Stimulated activated CD4-positive, alpha-beta T cell treated with anti-CD3 and anti-CD28 coated beads, Interleukin-1b, Interleukin-23, amount 100 ng/mL, for 4 hours (primary cell): ENCODE results near the gene DNM1.
"Not testable (repeated sequence)": the region's sequence is repeated elsewhere in the genome, so short reads cannot be mapped to it uniquely, and the experiment has no call there.

Source experiments
- DNase-seq, 2 donors: peaks; one replicate each; pipeline ENCODE4 v3.0.0-alpha.2; 2020; ENCODE audit warnings: low read depth in 2 of 2

DNM1 gene

DNA sequence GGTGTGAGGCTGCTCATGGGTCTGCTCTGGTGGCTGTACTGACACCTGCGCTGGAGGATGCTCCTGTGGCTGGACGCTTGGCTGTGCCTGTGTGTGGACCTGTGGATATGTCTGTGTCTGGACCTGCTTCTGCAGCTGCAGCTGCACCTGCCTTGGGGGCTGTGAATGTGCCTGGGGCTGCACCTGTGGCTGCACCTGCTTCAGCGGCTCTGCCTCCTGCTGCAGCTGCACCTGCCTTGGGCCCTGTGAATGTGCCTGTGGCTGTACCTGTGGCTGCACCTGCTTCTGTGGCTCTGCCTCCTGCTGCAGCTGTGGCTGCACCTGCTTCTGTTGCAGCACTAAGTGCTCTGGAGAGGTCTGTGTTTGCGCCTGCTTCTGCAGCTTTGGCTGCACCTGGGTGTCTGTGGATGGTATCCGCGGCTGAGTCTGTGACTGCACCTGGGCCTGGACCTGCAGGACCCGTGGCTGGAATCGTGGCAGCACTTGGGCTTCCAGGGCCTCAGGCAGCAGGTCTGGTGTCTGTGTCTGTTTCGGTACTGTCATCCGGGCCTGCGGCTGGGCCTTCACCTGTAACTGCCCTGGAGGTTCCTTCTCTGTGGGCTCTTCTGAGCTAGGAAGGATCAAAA is 24.3 kb upstream of the DNM1 start:
- no peak for DNase-seq

DNA sequence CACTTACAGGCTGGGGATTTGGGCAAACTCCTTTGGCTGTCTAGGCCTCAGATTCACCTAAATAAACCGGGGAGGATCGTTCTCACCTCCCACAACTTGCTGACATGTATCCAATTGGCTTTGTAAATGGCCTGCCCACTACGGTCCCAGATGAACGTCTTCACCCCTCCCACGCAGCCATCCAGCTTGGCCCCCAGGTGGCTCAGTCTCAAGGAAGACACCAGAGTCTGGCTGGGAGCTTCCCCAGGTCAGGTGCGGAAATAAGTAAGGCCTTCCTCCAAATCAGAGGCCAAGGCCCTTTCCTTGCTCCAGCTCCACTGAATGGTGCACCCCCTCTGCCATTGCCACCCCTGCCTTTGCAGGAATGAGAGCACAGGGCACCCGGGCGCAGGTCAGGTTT is 23.2 kb upstream of the DNM1 start:
- DNase-seq = no peak

DNA sequence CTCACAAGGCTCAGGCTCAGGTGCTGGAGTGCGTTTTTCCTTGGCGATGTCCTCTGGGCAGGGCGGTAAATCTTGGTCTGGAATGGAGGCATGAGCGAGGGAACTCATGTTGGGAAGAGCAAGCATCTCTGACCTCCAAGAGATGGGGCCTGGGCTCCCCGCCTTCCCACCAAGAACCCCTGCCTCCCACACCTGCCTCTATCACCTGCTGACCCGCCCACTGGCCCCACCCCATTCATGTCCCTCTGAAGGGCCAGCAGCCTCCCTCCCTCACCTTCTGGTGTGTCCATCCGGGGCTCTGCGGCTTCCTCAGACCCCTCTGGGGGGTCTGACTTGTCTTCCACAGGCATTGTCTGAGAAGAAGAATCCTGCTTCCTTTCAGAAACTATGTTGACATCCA is 22.7 kb upstream of the DNM1 start:
- DNase-seq = no peak

DNA sequence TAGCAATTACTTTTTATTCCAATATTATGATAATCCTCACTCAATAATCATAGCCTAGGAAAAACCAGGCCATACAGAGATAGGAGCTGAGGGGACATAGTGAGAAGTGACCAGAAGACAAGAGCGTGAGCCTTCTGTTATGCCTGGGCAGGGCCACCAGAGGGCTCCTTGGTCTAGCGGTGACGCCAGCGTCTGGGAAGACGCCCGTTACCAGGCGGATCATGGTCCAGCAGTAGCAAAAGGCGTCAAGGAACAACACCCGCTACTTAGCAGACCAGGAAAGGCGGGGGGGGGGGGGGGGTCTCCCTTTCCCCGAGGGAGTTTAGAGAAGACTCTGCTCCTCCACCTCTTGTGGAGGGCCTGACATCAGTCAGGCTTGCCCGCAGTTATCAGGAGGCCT is 21.7 kb upstream of the DNM1 start:
- not testable (repeated sequence) for DNase-seq

DNA sequence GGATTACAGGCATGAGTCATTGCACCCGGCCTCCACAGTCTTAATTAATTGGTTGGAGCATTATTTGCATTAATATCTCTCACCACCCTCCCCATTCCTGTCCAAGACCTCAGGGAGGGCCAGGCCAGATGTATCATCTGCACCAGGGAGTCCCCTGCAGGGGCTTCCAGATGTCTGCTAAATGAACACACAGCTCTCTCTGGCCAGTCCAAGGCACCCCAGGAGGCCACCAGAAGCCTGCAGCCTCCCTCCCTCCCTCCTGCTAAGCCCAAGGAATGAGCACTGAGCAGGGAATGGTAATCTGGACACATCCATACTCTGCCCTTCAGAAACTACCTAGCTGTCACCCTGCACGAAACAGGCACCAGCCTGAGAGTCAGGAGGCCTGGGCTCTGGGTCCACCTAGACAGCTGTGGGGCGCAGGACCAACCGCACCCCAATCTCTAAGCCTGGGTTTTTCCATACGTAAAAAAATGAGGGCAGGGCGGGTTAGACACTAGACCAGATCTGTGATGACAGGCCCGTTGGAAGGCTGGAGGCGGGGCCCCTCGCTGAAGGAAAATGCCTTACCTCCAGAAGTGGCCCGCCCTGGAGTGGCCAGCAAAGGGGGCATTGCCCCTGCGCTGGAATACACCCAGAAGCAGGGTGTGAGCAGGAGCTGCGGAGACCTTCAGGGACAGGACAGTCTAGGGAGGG is 20.1 kb upstream of the DNM1 start:
- no peak for DNase-seq

DNA sequence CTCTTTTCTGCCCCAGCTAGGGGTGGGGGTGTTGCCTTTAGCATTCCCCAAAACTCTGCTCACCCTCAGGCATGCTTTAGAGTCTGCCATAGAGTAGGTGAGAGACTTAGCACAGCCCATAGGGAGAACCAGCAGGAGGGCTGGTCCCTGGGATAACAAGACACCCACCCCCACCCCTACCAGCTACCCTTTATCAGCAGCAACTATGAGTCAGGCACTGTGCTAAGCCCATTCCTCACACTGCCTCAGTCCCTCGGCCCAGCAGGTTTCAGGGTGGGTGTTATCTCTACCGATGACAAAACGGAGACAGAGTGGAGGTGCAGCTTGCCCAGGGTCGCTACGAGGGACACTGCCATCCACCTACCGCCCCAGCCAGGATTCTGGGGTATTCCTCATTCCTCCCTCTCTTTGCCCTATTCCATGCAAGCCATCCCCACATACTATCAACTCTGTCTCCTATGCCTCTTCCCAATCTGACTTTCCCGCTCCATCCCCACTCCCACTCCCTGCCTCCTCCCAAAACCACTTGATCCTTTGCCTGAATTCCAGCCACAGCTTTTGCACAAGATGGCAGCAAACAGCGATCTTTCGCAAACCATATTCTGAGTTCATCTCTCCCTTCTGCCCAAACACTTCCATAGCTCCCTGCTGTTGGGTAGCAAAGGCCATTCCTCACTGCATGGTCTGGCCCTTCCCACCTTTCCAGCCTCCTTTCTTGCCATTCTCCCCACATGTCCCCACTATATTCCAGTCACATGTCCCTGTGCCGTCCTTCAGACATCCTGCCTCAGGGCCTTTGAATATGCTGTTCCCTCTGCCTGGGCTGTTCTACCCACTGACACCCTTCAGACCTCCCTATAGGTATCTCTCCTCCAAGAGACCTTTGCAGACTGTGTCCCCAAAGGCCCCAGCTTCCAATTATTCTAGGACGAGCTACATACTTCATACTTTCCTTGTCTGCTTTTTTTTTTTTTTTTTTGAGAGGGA is 16.9 kb upstream of the DNM1 start:
- DNase-seq = no peak

DNA sequence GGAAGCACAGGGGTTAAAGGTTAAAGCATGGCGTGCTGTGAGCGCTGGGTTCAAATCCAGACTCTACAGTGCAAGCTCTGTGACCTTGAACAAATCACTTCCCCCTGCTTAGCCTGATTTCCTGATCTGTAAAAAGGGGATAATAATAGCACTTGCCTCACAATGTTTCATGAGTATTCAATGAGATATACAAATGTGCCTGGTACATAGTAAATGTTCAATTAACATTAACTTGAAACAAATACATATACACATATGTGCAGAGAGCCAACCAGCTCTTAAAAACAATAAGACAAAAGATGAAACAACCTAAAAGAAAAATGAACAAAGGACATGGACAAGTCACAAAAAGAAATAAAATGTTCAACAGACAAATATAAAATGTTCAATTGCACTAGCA is 15.8 kb upstream of the DNM1 start:
- DNase-seq = no peak

DNA sequence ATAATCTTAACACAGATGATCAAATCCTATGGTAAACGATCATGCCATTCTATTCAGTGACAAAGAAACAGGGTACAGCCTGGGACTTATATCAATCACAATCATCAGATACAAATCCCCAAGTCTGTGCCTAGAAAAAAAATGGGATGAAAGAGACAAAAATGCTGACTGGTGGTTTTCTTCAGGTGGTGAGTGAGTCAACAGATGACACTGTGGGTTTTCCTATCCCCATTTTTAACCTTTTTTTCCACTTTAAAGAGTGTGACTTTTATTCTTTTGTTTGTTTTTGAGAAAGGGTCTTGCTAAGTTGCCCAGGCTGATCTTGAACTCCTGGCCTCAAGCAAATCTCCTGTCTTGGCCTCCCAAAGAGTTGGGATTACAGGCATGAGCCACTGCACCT is 15.0 kb upstream of the DNM1 start:
- no peak for DNase-seq

DNA sequence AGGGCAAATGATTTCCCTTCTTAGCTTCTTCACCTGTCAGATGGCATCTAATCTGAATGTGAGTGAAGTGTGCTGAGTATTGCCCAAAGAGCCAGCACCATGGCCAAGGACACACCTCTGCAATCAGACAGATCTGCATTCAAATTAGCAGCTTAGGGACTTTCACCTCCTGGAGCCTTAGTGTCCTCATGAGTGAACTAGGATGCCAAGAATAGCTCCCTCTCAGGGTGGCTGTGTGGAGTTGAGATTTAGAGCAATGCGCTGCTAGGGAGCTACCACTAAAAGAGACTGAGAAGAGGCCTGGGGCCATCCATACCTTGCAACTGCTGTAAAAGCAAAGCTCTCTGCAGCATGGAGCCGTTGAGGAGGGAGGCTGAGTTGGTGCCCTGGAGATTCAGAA is 13.2 kb upstream of the DNM1 start:
- no peak for DNase-seq

DNA sequence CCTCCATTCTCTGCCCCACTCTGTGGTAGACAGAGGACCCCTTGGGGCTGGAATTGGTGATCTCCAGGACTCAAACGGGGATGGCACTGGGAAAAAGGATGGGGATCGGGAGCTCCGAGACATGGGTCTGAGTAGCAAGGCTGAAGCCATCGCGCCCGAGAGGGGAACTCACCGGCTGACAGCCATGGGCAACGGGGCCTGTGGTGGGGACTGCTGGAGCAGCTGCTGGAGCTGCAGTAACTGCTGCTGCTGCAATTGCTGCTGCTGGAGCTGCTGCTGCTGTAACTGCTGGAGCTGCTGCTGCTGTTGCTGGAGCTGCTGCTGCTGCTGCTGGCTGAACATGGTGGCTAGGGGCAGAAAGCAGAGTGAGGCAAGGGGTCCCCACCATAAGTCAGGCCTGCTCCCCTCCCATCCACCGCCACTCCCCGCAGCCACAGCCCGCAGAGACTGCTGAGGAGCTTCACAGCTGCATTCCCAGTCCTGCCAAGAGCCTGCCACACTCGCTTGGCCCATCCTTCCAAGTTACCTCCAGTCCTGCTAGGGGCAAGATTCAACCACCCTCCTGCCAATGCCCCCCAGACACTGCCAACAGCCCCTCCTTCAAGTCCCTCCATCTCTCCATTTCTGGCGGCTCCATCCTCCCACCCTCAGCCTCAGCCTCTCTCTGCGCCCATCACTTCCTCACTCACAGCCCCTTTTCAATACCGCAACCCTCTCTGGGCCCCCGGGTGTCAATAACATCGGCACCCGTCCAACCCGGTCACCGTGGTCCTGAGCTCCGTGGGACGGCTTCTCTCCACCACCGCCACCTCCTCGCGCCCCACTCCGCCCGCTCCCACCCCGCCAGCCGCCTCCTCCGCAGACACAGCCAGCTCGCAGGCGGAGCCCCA is 12.4 kb upstream of the DNM1 start:
- DNase-seq = no peak

DNA sequence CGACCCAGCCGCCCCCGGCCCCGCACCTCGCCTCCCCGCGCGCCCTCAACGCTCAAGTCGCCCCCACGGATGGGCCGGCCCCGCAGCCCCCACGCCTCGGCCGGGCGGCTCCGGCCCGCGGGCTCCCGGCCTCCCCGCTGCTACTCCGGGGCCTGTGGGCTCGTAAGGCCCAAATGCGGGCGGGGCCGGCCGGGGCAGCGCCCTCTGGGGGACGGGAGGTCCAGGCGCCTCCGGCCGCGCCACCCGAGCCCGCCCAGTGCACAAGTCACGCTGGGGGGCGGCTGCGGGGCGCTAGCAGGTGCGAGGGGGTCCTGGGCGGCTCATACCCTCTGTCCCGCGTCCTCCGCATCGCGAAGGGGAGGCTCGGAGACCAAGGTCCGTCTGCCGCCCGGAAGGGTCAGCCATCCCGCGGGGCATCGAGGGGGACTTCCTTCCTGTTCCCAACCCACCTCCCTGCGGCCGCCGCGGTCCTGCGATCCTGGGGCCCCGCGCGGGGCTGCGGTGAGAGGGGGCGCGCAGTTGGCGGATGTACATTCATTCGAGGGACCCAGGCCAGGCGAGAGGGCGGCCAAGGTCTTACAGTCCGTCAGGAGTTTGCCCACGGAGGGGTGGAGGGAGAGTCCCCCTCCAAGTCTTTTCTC is 11.7 kb upstream of the DNM1 start, which contains the start of gene CIZ1:
Gene CIZ1 (minus strand): TSS at position 167 of the 641 bp plus-strand sequence. CDS start 715 bp downstream, outside the sequence.
- peak; percentile 63 to 72 for DNase-seq

DNA sequence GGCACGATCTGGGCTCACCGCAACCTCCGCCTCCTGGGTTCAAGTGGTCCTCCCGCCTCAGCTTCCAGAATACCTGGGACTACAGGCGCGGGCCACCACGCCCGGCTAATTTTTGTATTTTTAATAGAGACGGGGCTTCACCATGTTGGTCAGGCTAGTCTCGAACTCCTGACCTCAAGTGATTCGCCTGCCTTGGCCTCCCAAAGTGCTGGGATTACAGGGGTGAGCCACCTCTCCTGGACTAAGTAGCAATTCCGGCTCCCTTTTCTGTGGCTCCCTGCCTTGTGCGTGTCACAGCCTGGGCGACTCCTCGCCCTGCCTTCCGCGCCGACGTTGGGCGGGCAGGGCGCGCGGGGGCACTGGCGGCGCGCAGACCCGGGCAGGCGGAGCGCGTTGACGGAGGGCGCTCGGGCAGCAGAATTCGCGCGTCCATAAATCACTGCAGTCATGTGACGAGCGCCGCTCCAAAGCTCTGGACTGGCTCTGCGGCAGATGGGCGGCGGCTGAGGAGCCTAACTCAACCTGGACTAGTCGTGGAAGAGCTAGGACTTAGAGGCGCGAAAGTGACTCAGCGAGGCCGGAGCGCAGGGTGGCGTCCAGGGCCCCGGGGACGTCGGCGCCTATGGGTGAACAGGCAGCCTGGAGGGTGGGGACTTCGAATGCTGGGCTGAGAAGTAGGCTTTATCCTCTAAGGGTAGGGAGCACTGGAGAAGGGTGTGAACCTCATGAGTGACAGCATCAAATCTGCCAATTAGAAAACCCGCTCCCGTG is 10.4 kb upstream of the DNM1 start:
- DNase-seq = peak in 1 of 2 donors; percentile 39

DNA sequence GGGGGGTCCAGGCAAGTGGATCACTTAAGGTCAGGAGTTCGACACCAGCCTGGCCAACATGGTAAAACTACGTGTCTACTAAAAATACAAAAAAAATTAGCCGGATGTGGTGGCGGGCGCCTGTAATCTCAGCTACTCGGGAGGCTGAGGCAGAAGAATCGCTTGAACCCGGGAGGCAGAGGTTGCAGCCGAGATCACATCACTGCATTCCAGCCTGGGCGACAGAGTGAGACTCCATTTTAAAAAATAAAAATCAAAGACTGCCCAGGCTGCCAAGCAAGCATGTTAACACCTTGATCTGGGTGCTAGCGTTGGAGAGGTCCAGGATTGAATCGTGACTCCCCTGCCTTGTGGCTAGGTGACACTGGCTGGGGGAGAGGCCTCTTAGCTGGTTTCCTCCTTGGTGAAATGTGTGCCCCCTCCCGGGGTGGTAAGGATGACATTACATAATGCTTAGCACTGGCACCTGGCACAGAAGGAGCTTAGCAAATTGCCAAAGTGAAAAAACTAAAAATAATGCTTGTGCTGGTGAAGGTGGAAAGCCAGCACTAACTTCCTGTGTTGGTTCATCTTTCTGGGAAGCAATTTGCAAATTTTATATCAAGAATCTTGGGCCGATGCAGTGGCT is 9.6 kb upstream of the DNM1 start:
- DNase-seq = no peak

DNA sequence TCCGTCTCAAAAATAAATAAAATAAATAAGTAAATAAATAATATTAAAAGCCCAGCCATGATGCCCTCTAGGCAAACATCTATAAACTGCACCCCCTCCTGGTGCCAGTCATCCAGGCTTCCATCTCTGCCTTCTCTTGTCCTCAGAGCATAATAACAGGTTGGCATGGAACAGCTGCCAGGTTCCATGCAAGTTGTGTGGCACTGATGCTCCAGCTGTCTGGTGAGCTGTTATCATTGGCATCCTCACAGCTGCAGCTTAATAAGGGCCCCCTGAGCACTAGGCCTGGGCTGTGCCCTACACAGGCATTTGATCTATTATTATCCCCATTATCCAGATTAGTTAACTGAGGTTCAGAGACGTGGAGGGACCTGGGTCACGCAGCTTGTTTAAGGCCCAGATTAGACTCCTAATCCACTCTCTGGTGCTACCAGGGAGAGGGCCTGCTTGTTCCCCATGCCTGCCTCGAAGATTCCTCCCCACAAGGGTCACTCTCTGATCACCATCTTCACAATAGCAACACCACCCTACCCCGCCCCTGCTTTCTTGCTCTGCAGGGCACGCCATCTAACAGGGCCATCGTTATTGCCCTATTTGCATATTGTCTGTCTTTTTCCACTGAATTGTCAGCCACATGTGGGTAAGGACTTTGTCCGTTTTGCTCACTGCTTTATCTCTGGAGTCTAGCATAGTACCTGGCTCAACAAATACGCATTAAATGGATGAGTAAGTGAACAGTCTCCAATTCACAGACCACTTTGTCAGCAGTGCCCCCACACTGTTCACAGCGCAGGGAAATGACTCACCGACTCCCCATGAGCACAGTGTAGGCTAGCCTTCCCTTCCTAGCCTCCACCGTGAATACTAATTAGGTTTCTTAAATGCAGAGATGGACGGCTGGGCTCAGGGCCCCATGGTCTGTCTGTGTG is 1.5 kb upstream of the DNM1 start:
- DNase-seq = no peak

DNA sequence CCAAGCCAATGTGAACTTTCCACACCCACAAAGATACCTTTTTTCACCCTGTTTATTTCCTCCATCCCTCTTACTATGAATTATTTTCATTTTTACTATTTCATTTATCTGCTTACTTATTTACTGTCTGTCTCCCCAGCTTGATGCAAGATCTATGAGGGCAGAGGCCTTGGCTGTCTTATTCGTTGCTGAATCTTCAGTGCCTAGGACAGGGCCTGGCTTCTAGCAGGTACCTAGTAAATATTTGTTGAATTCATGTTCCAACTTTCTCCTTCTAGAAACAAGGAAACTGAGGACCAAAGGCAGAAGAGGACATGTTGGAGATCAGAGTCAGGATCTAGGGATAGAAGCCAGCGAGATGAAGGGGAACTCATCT is 543 bp upstream of the DNM1 start:
- DNase-seq = no peak

DNA sequence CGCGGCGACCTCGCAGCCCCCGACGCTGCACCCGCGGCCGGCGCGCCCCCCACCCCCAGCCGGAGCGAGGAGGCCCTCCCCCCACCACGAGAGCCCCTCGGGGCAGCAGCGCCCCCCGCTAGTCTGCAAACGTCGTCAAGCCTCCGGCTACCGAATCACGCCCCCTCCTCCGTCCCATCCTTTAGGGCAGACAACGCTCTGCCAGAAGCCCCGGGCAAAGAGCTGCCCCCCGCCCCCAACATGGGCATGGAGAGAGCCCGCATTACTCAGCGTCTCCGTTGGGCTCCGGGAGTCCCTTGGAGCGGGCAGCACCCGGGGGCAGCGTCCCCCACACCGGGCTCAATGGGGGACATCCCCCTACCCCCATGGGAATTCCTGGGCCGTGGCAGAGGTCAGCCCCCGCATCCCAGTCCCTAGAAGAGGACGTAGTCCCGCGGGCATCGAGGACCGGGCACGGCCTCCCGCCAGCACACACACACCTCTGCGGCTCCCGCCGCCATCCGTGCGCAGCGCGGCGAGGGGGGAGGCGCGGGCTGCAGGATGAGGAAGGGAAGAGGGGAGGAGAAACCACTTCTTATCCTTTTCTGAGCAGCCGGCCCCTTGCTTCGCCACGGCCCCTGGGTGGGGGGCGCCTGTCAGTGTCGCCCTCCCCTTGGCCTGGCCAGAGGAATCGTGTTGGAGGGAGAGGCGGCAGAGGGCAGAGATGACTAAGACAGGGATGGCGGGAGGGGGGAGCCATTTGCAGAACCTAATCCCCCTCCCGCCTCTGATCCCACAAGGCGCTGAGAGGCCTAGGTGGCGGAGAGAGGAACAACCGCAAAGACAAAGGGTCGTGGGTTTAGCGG is 750 bp downstream of the DNM1 start:
- DNase-seq = no peak

DNA sequence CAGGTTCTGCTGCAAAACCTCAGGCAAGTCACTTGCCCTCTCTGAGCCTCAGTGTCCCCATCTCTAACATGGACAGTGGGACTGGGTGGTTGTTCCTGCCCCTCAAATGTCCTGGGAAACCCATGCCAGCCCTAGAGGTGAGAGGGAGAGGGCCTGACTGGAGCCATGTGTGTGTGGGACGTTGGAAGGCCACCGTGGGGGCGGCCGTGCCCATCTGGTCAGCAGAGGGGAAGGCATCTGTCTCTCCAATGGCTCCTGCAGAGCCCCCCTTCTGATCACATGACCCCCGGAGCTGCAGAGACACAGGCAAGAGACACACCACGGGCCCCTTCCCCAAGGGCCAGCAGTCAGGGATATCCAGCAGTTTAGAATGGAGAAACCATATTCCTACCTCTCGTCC is 1.7 kb downstream of the DNM1 start:
- no peak for DNase-seq
